ENCODE results near the gene ZAP70. TPM values are rescaled to one million over a fixed set of nuclear protein-coding genes. Genes with fewer than 3 reads are reported as not detected.
A peak's percentile ranks its signal among the peaks of the same experiment; 100 is the strongest.

ZAP70 gene
- total and polyA plus RNA-seq, 2 donors (not counting 3 experiments of a cell fraction or from before 2014, with no cell fraction given): 0.14 TPM; not detected in 1

- intact Hi-C loops (cut with micrococcal nuclease): loop anchor here (10.0 kb wide), 1 partner anchor 54 kb away; the partner anchor contains the start of gene COX5B
- DNase-seq (ENCODE audit: low read depth, low spot score) (no peak), FAIRE-seq (no peak)
- Histone ChIP-seq H3K9ac (replicated peaks; ENCODE audit: extremely low read depth, insufficient read depth, low read length) (no peak overlapping the region), H3K4me2 (ENCODE audit: insufficient read depth, low read length) (no peak overlapping the region), H3K36me3 (ENCODE audit: control insufficient read depth in 2 of 2, extremely low read depth in 1 of 2, insufficient read depth in 2 of 2, low read length in 2 of 2) (no peaks in the 10 kb centered on the region), H3K9me1 (replicated peaks; ENCODE audit: control insufficient read depth, extremely low read depth, insufficient read depth, low read length) (no peaks in the 10 kb centered on the region), H2AFZ (ENCODE audit: low read depth, low read length) (no peak overlapping the region), H3K27me3 (ENCODE audit: control insufficient read depth in 2 of 2, insufficient read depth in 2 of 2, low read length in 2 of 2) (peaks cover 2 to 3% of the 10 kb centered on the region in 2 experiments), H3K4me1 (ENCODE audit: control insufficient read depth, extremely low read depth, insufficient read depth, low read length) (no peaks in the 10 kb centered on the region), H4K20me1 (replicated peaks; ENCODE audit: control insufficient read depth, extremely low read depth, insufficient read depth, low read length) (no peaks in the 10 kb centered on the region), H3K79me2 (ENCODE audit: control insufficient read depth, insufficient read depth, low read length) (no peaks in the 10 kb centered on the region), H3K27ac (ENCODE audit: insufficient read depth, low read depth, low read length) (no peak overlapping the region), H3K4me3 (replicated peaks in 1 of 3; ENCODE audit: insufficient read depth in 1 of 3, low read depth in 1 of 3, low read length in 3 of 3) (no peak overlapping the region), H3K9me3 (replicated peaks; ENCODE audit: control insufficient read depth, insufficient read depth, low read length) (no peaks in the 10 kb centered on the region)
- dilution Hi-C loops (cut with MboI; ENCODE audit: extremely low pct_ligation_motif_present, low sequenced_read_pairs): no loop called here
- no TSS peak for BruUV-seq (replicated peaks)
- CTCF ChIA-PET: interaction anchor here (0.9 to 6.0 kb wide), 9 partner anchors 10 to 688 kb away, joined by 3 to 226 read pairs (median 9); partner anchors contain the start of genes ACTR1B, ANKRD36B, COX5B and ZAP70
- POLR2A ChIA-PET: interaction anchor here (1.1 to 1.4 kb wide), 2 partner anchors 34 to 53 kb away, joined by 3 to 5 read pairs; partner anchors contain the start of genes ACTR1B and COX5B
- TF ChIP-seq JUN (IDR thresholded peaks at IDR 0.05; ENCODE audit: borderline replicate concordance, insufficient read depth, insufficient read length, low read depth): no peak
- TF ChIP-seq POLR2A (IDR thresholded peaks at IDR 0.05; ENCODE audit: low read depth, low read length): no peak
- no peak for TF ChIP-seq GATA2 (IDR thresholded peaks at IDR 0.05; ENCODE audit: insufficient read depth, insufficient read length, low read depth, low read length)
- TF ChIP-seq, protein P1, sequence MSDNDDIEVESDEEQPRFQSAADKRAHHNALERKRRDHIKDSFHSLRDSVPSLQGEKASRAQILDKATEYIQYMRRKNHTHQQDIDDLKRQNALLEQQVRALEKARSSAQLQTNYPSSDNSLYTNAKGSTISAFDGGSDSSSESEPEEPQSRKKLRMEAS (IDR thresholded peaks at IDR 0.05; ENCODE audit: insufficient read depth, insufficient read length): no peak
These were observed 14.8 kb upstream of the ZAP70 start for GRCh38 chr2:97698530-97698929.

- no peak overlapping the region for H3K9ac ChIP-seq (replicated peaks; ENCODE audit: extremely low read depth, insufficient read depth, low read length)
- ChIA-PET CTCF (interaction anchor here (0.5 to 6.0 kb wide), 27 partner anchors 9 to 1136 kb away, joined by 3 to 226 read pairs (median 4); partner anchors contain the start of genes ACTR1B, ANKRD36B, COX5B and ZAP70), POLR2A (interaction anchor here (1.0 kb wide), 1 partner anchor 54 kb away, joined by 3 read pairs; the partner anchor contains the start of gene COX5B)
- dilution Hi-C loops (cut with MboI; ENCODE audit: extremely low pct_ligation_motif_present, low sequenced_read_pairs): no loop called here
- H3K9me1 ChIP-seq (replicated peaks; ENCODE audit: control insufficient read depth, extremely low read depth, insufficient read depth, low read length): no peaks in the 10 kb centered on the region
- no peak overlapping the region for H2AFZ ChIP-seq (ENCODE audit: low read depth, low read length)
- intact Hi-C loops (cut with micrococcal nuclease): loop anchor here (1.0 to 10.0 kb wide), 3 partner anchors 49 to 685 kb away; partner anchors contain the start of gene COX5B
- no peaks in the 10 kb centered on the region for H3K79me2 ChIP-seq (ENCODE audit: control insufficient read depth, insufficient read depth, low read length)
- no peaks in the 10 kb centered on the region for H4K20me1 ChIP-seq (replicated peaks; ENCODE audit: control insufficient read depth, extremely low read depth, insufficient read depth, low read length)
- H3K4me1 ChIP-seq (ENCODE audit: control insufficient read depth, extremely low read depth, insufficient read depth, low read length): no peaks in the 10 kb centered on the region
- H3K27me3 ChIP-seq (ENCODE audit: control insufficient read depth in 2 of 2, insufficient read depth in 2 of 2, low read length in 2 of 2): peaks cover 0 to 2% of the 10 kb centered on the region in 2 experiments
- no peak overlapping the region for H3K27ac ChIP-seq (ENCODE audit: insufficient read depth, low read depth, low read length)
- TF ChIP-seq, protein P1 (IDR thresholded peaks at IDR 0.05; ENCODE audit: insufficient read depth, insufficient read length): no peak
- TF ChIP-seq CTCF (IDR thresholded peaks at IDR 0.05; ENCODE audit: extremely low read depth in 1 of 2, insufficient read depth in 1 of 2, low read depth in 1 of 2, low read length in 2 of 2) (peak; percentile 56 to 75), GATA2 (IDR thresholded peaks at IDR 0.05; ENCODE audit: insufficient read depth, insufficient read length, low read depth, low read length) (no peak), FOS (IDR thresholded peaks at IDR 0.05; ENCODE audit: borderline replicate concordance, insufficient read depth, low read length) (no peak), MYC (IDR thresholded peaks at IDR 0.05; ENCODE audit: low read depth, low read length) (no peak), POLR2A (IDR thresholded peaks at IDR 0.05; ENCODE audit: low read depth, low read length) (no peak)
- no peak overlapping the region for H3K4me2 ChIP-seq (ENCODE audit: insufficient read depth, low read length)
- no TSS peak for BruUV-seq (replicated peaks)
- no peaks in the 10 kb centered on the region for H3K36me3 ChIP-seq (ENCODE audit: control insufficient read depth in 2 of 2, extremely low read depth in 1 of 2, insufficient read depth in 2 of 2, low read length in 2 of 2)
- no peak overlapping the region for H3K4me3 ChIP-seq (replicated peaks in 1 of 3; ENCODE audit: insufficient read depth in 1 of 3, low read depth in 1 of 3, low read length in 3 of 3)
- H3K9me3 ChIP-seq (replicated peaks; ENCODE audit: control insufficient read depth, insufficient read depth, low read length): no peaks in the 10 kb centered on the region
- DNase-seq (ENCODE audit: low read depth, low spot score) (peak; percentile 51), FAIRE-seq (peak; percentile 81)
These were observed 13.5 kb upstream of the ZAP70 start for GRCh38 chr2:97699765-97700444.
